GM23248 (cell line): ENCODE results near the gene SIRT4. TPM values are rescaled to one million over a fixed set of nuclear protein-coding genes. Genes with fewer than 3 reads are reported as not detected.

Source experiments
- DNase-seq: peaks from one replicate; pipeline ENCODE4 v3.0.0-alpha.2; 2015
- H2AFZ ChIP-seq: fragments of 200-600 bp; sonication (generic); 2 replicates; pipeline ENCODE4 v1.6.1; 2016; ENCODE audit warnings: antibody characterized with exemption
- H3F3A ChIP-seq: fragments of 200-600 bp; sonication (generic); 2 replicates; pipeline ENCODE4 v1.6.1; 2016; ENCODE audit warnings: mild to moderate bottlenecking, antibody characterized with exemption, mixed run types; ENCODE audit not compliant: insufficient read depth
- H3K27ac ChIP-seq: fragments of 200-600 bp; sonication (generic); 2 replicates; pipeline ENCODE4 v1.5.1; 2016; ENCODE audit warnings: mild to moderate bottlenecking
- H3K27me3 ChIP-seq: fragments of 200-600 bp; sonication (generic); replicated peaks from 2 replicates; pipeline ENCODE4 v1.6.1; 2016; ENCODE audit warnings: mild to moderate bottlenecking; ENCODE audit not compliant: insufficient read depth
- H3K36me3 ChIP-seq: fragments of 200-600 bp; sonication (generic); 2 replicates; pipeline ENCODE4 v1.6.1; 2016; ENCODE audit warnings: low read depth, mild to moderate bottlenecking
- H3K4me1 ChIP-seq: fragments of 200-600 bp; sonication (generic); 2 replicates; pipeline ENCODE4 v1.6.1; 2016; ENCODE audit warnings: mild to moderate bottlenecking; ENCODE audit not compliant: insufficient read depth
- H3K4me2 ChIP-seq: fragments of 200-600 bp; sonication (generic); one replicate; pipeline ENCODE4 v1.6.1; 2016; ENCODE audit warnings: mild to moderate bottlenecking; ENCODE audit not compliant: unreplicated experiment
- H3K4me3 ChIP-seq: fragments of 200-600 bp; sonication (generic); 2 replicates; pipeline ENCODE4 v1.5.1; 2016; ENCODE audit warnings: mild to moderate bottlenecking
- H3K79me2 ChIP-seq: fragments of 200-600 bp; sonication (generic); 2 replicates; pipeline ENCODE4 v1.6.1; 2016; ENCODE audit warnings: mild to moderate bottlenecking; ENCODE audit not compliant: insufficient read depth
- H3K9ac ChIP-seq: fragments of 200-600 bp; sonication (generic); 2 replicates; pipeline ENCODE4 v1.6.1; 2016; ENCODE audit warnings: mild to moderate bottlenecking
- H3K9me2 ChIP-seq: fragments of 200-600 bp; sonication (generic); 2 replicates; pipeline ENCODE4 v1.6.1; 2016; ENCODE audit warnings: mixed run types, mild to moderate bottlenecking, moderate library complexity; ENCODE audit not compliant: insufficient read depth
- H3K9me3 ChIP-seq: fragments of 200-600 bp; sonication (generic); one replicate; pipeline ENCODE4 v1.6.1; 2017; ENCODE audit warnings: low read depth
- H4K20me1 ChIP-seq: fragments of 200-600 bp; sonication (generic); 2 replicates; pipeline ENCODE4 v1.6.0; 2016; ENCODE audit not compliant: insufficient read depth
- EZH2 ChIP-seq: fragments of 200-600 bp; sonication (generic); IDR thresholded peaks from 2 replicates; pipeline ENCODE4 v1.6.1; 2018; ENCODE audit warnings: antibody characterized with exemption, mild to moderate bottlenecking; ENCODE audit not compliant: insufficient read depth, poor library complexity, severe bottlenecking
- EZH2phosphoT487 ChIP-seq: fragments of 200-600 bp; sonication (generic); IDR thresholded peaks from 2 replicates; pipeline ENCODE4 v1.6.1; 2018; ENCODE audit warnings: antibody characterized with exemption, moderate library complexity, mild to moderate bottlenecking, low read depth; ENCODE audit not compliant: insufficient read depth
- WGBS, 2 experiments: methylation state at CpG; one replicate each; pipeline ENCODE4 v1.1.6; 2015 to 2017; ENCODE audit warnings: low lambda C conversion rate in 2 of 2, low coverage in 1 of 2; ENCODE audit errors: missing lambda C conversion rate in 2 of 2; 5-methylcytosine and 5-hydroxymethylcytosine counted together
- in situ Hi-C: fragments of 300-500 bp; cut with MboI; formaldehyde crosslinking; loops from 2 replicates; pipeline ENCODE4 v1.15.0; 2020
- polyA plus RNA-seq: library from polyadenylated mRNA; unstranded; fragments of >200 nt; fragmentation: Nextera tagmentation; extraction: Ambion mirVana; gene quantifications from 2 replicates; pipeline ENCODE4 v1.2.1, GENCODE V29; 2016
- total RNA-seq: library from RNA; depleted of rRNA; stranded (reverse); fragments of >200 nt; shearing (Covaris generic); gene quantifications from 2 replicates; pipeline ENCODE4 v1.2.3, GENCODE V29; 2014

Gene SIRT4
- total and polyA plus RNA-seq, 2 experiments from 2014 or later: 1.4 TPM; not detected in 1

- H2AFZ ChIP-seq: no peak overlapping the region
- H4K20me1 ChIP-seq: no peaks in the 10 kb centered on the region
- no peaks in the 10 kb centered on the region for H3K4me1 ChIP-seq
- H3K27me3 ChIP-seq: no peaks in the 10 kb centered on the region
- H3K9me3 ChIP-seq: no peaks in the 10 kb centered on the region
- no peak for DNase-seq
- H3K36me3 ChIP-seq: no peaks in the 10 kb centered on the region
- H3F3A ChIP-seq: no peaks in the 10 kb centered on the region
- no peaks in the 10 kb centered on the region for H3K9me2 ChIP-seq
- H3K9ac ChIP-seq: no peak overlapping the region
- no peak overlapping the region for H3K27ac ChIP-seq
- in situ Hi-C loops: no loop called here
- H3K79me2 ChIP-seq: no peaks in the 10 kb centered on the region
- no peak overlapping the region for H3K4me3 ChIP-seq
- WGBS, 2 experiments: 63 to 65% methylated on average over 4 of the region's 4 CpGs
- TF ChIP-seq EZH2 (no peak), EZH2phosphoT487 (no peak)
- H3K4me2 ChIP-seq: no peak overlapping the region
These were observed 37.1 kb downstream of the SIRT4 start for GRCh38 chr12:120339256-120339655.

GRCh38 chr12:120342175-120343038 lies 40.3 kb downstream of the SIRT4 start:
- 51 to 56% methylated on average over 21 to 30 of the region's 30 CpGs for WGBS, 2 experiments
- no peak overlapping the region for H3K9ac ChIP-seq
- H3K27ac ChIP-seq: no peak overlapping the region
- H3K9me3 ChIP-seq: no peaks in the 10 kb centered on the region
- DNase-seq: no peak
- no peak overlapping the region for H3K4me2 ChIP-seq
- H3F3A ChIP-seq: no peaks in the 10 kb centered on the region
- no peaks in the 10 kb centered on the region for H3K9me2 ChIP-seq
- in situ Hi-C loops: no loop called here
- TF ChIP-seq EZH2 (no peak), EZH2phosphoT487 (no peak)
- H3K4me3 ChIP-seq: no peak overlapping the region
- no peaks in the 10 kb centered on the region for H3K36me3 ChIP-seq
- no peaks in the 10 kb centered on the region for H3K27me3 ChIP-seq
- no peak overlapping the region for H2AFZ ChIP-seq
- H4K20me1 ChIP-seq: no peaks in the 10 kb centered on the region
- no peaks in the 10 kb centered on the region for H3K4me1 ChIP-seq
- no peaks in the 10 kb centered on the region for H3K79me2 ChIP-seq

- Histone ChIP-seq H3K27me3 (no peaks in the 10 kb centered on the region), H3F3A (no peaks in the 10 kb centered on the region), H3K27ac (no peak overlapping the region), H4K20me1 (no peaks in the 10 kb centered on the region), H3K9me2 (no peaks in the 10 kb centered on the region), H3K36me3 (no peaks in the 10 kb centered on the region), H3K79me2 (no peaks in the 10 kb centered on the region), H3K9ac (no peak overlapping the region), H2AFZ (no peak overlapping the region), H3K4me1 (no peaks in the 10 kb centered on the region), H3K4me2 (no peak overlapping the region), H3K4me3 (no peak overlapping the region), H3K9me3 (no peaks in the 10 kb centered on the region)
- 58 to 64% methylated on average over 8 to 10 of the region's 10 CpGs for WGBS, 2 experiments
- no peak for DNase-seq
- in situ Hi-C loops: no loop called here
- no peak for TF ChIP-seq EZH2phosphoT487
- TF ChIP-seq EZH2: no peak
These were observed 41.0 kb downstream of the SIRT4 start for GRCh38 chr12:120343039-120343537.

- Histone ChIP-seq H3K36me3 (no peaks in the 10 kb centered on the region), H3K9ac (no peak overlapping the region), H3F3A (no peaks in the 10 kb centered on the region), H3K4me3 (no peak overlapping the region), H3K9me3 (no peaks in the 10 kb centered on the region), H3K9me2 (no peaks in the 10 kb centered on the region), H4K20me1 (no peaks in the 10 kb centered on the region), H2AFZ (no peak overlapping the region), H3K27ac (no peak overlapping the region), H3K4me1 (no peaks in the 10 kb centered on the region), H3K4me2 (no peak overlapping the region), H3K27me3 (no peaks in the 10 kb centered on the region), H3K79me2 (no peaks in the 10 kb centered on the region)
- no peak for DNase-seq
- TF ChIP-seq EZH2: no peak
- TF ChIP-seq EZH2phosphoT487: no peak
- whole genome bisulfite sequencing, 2 experiments: 76 to 79% methylated on average over 8 of the region's 8 CpGs
- in situ Hi-C loops: no loop called here
These were observed 41.6 kb downstream of the SIRT4 start for GRCh38 chr12:120343692-120344091.
